Umbilical cord (tissue), 2 donors: Measurements from ENCODE around the gene TJP2. TPM values are rescaled to one million over a fixed set of nuclear protein-coding genes. Genes with fewer than 3 reads are reported as not detected.
"Not testable (repeated sequence)": the region's sequence is repeated elsewhere in the genome, so short reads cannot be mapped to it uniquely, and the experiment has no call there.

Experiments used
- DNase-seq: peaks from one replicate; pipeline ENCODE4 v3.0.0-alpha.2; 2015; ENCODE audit warnings: low spot score
- total RNA-seq: library from RNA; depleted of rRNA; stranded (reverse); fragments of >200 nt; gene quantifications from one replicate; pipeline ENCODE4 v1.2.3, GENCODE V29; 2014; ENCODE audit warnings: low replicate concordance; ENCODE audit not compliant: insufficient read depth

The TJP2 gene
- total RNA-seq, 1 donor from 2014 or later: 35.9 TPM

DNA sequence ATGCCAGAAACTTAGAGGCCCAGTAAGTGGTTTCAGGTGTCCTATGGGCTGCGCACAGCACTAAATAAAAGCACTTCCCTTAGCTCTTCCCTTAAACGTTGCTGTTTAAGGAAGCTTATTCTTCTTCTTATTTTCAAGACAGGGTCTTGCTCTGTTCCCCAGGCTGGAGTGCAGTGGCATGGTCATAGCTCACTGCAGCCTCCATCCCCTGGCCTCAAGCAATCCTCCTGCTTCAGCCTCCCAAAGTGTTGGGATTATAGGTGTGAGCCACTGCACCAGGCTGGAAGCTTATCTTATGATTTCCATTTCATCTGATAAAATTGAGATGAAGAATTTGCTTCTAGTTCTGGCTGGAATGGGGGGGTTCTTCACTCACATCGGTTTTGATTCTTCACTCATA is 15.6 kb upstream of the TJP2 start:
- DNase-seq: no peak

- DNase-seq: not testable (repeated sequence)
These were observed 9.5 kb upstream of the TJP2 start for GRCh38 chr9:69164573-69164972.

GRCh38 chr9:69165581-69165980 is 8.5 kb upstream of the TJP2 start:
- no peak for DNase-seq

DNA sequence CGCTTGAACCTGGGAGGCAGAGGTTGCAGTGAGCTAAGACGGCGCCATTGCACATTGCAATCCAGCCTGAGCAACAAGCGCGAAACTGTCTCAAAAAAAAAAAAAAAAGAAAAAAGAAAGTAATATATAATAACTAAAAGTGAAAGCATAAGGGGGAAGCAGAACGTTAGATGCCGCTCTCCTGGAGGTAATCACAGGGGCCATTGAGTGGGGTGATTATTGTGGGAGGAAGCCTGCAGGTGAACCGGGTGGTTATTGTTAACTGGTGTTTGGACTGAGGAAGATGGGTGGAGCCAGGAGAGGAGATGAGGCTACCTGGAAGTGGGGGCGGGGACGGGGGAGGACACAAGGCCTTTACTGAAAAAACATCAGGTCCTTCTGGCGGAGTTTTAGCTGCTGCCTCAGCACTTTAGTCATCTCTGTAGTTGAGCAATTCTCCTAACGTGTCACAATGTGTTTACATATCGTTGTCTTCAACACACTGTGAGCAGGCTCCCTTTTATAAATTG is 5.3 kb upstream of the TJP2 start:
- DNase-seq: peak; percentile 50

DNA sequence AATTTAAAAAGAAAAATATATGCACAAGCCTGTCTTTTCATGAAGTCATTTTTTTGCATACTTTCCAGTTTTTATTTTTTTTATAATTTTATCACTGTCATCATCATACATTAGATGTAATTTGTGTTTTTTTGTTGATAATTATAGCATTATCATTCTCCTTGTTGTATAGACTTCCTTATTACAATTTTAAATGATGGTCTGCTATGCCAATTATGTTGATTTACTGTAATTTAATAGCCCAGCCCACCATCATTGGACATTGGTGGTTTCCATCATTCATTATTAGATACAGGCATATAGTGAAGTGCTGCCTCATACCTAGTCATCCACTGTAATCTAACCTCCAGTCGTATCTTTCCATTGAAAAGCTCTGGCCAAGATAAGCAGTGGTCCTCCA is 3.8 kb upstream of the TJP2 start:
- no peak for DNase-seq

GRCh38 chr9:69171049-69171448 is 3.0 kb upstream of the TJP2 start:
- peak; percentile 58 for DNase-seq

DNA sequence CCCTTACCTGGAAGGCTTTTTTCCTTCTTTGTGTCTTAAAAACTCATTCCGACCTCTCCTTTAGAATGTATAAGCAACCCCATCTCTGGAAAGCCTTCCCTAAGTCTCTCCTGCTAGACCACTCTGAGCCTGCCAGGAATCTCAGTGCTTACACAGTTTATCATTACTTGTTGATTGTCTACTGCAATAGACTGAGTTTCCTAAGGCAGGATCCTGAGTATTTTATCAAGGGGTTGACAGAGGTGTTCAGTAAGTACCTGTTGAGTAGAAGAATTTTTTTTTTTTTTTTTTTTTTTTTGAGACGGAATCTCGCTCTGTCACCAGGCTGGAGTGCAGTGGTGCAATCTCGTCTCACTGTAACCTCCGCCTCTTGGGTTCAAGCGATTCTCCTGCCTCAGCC is 2.6 kb upstream of the TJP2 start:
- no peak for DNase-seq

DNA sequence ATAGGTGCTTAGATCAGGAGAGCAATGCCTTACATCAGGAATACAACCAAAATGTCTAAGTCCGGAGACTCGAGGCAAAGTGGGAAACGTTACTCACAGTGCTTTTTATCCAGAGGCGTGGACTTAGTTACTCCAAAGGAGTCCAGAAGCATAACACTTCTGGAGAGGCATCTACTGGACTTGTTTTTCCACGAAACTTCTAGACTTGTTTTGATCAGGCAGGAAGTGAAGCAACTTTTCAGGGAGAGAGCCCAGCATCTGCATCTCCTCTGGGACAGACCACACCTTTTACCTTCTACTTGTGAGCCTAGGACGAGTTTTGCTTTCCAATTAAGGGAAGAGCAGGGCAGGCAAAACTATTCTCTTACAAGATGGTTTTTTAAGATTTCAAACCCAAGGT is 1.2 kb upstream of the TJP2 start:
- DNase-seq: no peak

GRCh38 chr9:69173497-69173890 is 583 bp upstream of the TJP2 start:
- no peak for DNase-seq

DNA sequence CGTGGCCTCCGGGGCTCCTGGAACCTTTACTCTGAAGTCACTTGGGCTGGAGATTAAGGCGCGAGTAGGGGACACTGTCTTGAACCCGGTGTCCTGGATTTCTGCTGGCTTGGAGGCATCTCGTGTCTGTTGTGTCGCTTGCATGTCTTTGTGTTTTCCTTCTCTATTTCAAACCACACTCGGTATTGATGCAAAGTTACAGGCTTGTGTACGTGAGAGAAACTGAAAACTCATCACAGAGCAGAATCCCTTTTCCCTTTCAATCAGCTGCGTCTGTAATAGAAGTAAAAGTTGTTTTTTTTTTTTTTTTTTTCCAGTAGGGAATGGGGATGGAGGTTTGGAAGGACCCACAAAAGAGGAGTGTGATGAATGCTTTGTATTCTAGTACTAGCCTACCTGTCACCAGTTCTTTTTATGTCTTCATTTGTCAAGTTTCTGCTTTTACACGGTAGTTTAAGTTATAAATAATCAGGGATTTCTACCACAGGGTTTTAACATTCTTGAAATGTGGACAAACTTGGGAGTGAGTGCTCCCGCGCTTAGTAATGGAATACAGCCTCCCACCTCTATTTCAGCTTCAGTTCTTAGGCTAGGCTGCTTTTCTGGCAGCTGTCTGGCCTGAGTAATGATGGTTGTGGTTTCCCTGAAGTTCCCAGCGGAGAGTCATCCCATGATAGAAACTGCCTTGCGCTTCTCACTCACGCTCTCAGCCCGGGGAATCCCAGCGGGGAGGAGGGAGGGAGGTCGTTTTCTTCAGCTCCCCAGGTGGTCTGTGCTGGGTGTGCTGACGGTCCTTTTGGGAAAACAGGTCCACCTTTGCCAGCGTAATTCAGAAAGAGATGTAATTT is 763 bp downstream of the TJP2 start:
- peak; percentile 83 for DNase-seq

- DNase-seq: no peak
These were observed 1.4 kb downstream of the TJP2 start for GRCh38 chr9:69175486-69175885.

GRCh38 chr9:69176471-69177171 is 2.5 kb downstream of the TJP2 start:
- no peak for DNase-seq

DNA sequence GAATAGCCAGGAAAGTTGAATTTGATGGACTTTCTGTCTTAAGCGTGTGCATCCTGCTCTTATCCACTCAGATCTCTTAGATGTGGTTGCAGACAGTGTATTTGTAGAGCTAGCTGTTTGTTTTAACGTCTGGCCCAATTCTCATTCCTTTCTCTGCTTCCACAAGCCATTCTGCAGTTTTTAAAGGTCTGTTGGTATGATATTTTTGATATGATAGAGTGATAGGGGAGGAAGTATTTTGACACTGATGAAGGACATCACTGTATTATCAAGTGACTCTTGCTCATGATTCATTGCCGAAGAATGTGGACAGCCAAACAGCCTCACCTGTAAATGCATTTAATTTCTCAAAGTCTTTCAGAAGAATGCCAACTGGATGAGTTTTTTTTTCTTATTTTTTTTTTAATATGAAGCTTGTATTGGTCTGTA is 4.5 kb downstream of the TJP2 start:
- DNase-seq: no peak

- no peak for DNase-seq
These were observed 5.0 kb downstream of the TJP2 start for GRCh38 chr9:69179037-69179436.

DNA sequence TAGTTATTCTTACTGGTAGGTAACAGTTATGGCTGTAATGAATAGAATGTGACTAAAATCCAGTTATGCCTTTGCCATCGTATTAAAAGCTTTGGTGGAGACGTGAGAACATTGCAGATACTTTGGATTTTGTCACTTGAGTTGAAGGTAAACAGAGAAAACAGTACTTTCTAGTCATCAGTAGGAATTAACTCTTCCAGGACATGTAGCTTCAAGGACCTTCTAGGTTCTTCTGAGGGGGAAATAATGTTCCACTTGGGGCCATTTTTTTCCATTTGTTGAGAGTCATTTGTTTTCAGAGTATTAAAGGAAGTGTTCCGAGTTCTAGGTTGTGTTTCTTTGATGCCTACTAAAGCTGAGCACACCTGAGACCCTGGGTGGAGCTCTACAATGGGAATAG is 6.1 kb downstream of the TJP2 start:
- no peak for DNase-seq

GRCh38 chr9:69180670-69181069 is 6.6 kb downstream of the TJP2 start:
- peak; percentile 82 for DNase-seq

DNA sequence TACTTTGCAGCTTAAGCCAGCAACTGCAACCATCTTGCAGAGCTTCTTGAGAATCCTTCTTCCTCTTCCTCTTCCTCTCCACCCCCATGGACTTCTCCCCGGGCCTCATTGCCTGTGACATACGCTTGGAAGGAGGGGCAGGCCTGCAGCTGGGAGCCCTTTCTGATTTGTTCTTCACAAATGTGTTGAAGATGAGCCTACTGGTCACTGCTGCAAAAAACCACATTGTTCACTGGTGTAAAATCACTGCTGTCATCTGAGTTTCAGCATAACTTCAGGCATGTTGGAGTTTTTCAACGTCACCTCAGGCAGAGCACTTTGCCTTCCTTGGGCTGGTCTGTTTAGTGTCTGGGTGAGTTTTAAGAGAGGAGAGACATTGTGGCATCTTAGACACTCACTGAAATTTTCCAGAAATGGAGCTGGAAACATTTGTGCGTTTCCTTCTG is 7.9 kb downstream of the TJP2 start:
- DNase-seq: peak; percentile 95

- DNase-seq: no peak
These were observed 10.2 kb downstream of the TJP2 start for GRCh38 chr9:69184266-69184665.

DNA sequence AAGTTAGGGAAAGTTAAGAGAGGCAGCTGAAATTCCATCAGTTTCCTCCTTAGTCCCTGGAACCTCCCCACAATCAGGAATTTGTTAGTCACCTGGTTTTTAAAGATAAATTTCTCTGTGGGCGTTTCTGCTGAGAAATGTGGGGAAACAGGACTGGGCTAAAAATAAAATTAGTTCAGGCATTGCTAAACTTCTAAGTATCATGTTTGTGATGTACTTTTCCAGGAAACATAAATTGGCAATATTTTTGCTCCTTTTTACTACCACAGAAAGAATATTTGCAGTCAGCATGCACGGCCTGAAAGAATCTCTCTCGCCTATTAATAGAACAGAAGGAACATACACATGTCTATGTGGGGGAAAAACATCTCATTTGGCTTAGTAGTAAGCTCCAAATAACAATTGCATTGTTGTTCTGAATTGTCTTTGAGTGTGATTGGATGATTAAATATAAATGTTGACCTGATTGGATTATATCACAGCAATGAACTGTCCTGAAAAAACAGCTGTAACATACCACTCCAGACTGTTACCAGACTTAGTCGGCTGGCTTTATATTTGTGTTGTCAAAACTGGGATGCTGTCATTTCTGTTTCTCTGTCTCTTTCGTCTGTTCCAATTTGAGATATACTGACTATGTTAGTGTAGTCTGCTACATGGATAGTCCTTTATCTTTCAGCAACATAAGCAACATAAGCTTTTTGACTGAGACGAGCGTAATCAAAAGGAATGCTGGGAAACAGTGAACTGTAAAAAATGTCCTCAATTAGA is 12.9 kb downstream of the TJP2 start:
- peak; percentile 73 for DNase-seq

DNA sequence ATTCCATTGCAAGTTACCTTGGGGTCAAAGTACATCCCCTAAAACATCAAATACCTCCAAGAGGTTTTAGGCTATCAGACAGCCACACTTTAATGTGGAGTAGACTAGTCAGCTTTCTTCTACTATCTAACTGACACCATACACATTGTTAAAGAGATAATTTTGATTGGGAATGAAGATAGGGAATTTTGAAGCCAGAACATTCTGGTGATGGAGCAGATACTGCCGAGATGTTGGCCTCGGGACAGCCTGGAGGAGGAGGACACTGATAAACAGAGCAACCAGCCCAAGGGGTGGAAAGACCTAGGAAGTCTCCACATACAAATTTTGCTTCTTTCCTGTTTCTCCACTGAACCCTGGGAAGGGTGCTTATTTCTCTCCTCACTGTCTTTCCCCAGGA is 14.9 kb downstream of the TJP2 start:
- DNase-seq: no peak

DNA sequence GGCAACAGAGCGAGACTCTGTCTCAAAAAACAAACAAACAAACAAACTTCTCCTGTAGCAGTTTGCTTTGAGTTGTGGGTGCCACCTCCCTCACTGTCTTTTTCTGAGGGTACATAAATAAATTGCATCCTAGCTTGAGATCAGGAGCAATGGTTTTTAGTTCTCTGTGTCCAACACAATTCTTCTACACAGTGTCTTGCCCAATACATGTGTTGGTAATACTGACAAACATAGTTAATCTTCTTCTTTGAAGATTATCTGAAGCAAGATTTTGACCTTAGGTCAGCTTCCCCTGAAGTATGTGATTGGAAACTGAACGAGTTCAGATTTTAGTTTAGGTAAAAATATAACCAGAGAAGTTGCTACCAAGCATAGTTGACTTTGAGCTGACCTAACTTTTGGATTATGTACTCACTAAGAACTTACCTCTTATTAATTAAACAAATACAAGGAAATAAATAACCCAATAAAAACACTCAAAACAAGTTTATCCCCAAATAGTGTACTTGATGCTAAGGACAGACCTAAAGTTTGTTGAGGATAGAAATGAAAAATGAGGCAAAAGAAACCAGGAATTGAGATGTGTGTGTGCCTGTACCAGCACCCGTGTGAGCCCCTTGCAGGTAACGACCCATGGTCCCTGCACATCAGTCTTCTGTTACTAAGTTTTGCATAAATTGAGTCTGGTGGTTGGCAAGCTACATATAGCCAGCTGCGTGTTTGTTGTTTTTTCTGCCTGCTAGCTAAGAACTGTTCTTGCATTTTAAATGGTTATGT is 16.2 kb downstream of the TJP2 start:
- DNase-seq: no peak
